A673 (cell line): Measurements from ENCODE around the gene SERPINF2. TPM values are rescaled to one million over a fixed set of nuclear protein-coding genes. Genes with fewer than 3 reads are reported as not detected.

Source experiments
- BruUV-seq: library from RNA; stranded (reverse); fragments of 400-500 nt; replicated peaks from 2 replicates; lab custom pipeline; 2021; lab: Mats Ljungman, UMichigan
- CTCF ChIA-PET: fragments of 300-600 bp; sonication (Branson Sonifier 250); formaldehyde crosslinking; loops from one replicate; lab custom pipeline; 2022; ENCODE audit warnings: antibody characterized with exemption; lab: Charles Lee
- POLR2A ChIA-PET: fragments of 300-600 bp; sonication (Branson Sonifier 250); formaldehyde crosslinking; loops from one replicate; lab custom pipeline; 2022; ENCODE audit warnings: antibody characterized with exemption; ENCODE audit not compliant: low non-redundant PET; lab: Charles Lee
- DNase-seq: peaks from one replicate; pipeline ENCODE4 v3.0.0-alpha.2; 2015; ENCODE audit warnings: low spot score
- H3K27ac ChIP-seq: fragments of 200-600 bp; sonication (generic); 2 replicates; pipeline ENCODE4 v1.5.1; 2016; ENCODE audit warnings: mixed run types, low read depth, mild to moderate bottlenecking, mixed read lengths, antibody characterized with exemption, low read length; ENCODE audit not compliant: poor library complexity, severe bottlenecking
- H3K27me3 ChIP-seq: fragments of 200-600 bp; sonication (generic); replicated peaks from 2 replicates; pipeline ENCODE4 v1.6.1; 2017; ENCODE audit warnings: mixed run types, low read depth, mild to moderate bottlenecking, mixed read lengths, antibody characterized with exemption, low read length; ENCODE audit not compliant: insufficient read depth, poor library complexity
- H3K36me3 ChIP-seq: fragments of 200-600 bp; sonication (generic); 2 replicates; pipeline ENCODE4 v1.6.1; 2016; ENCODE audit warnings: mixed run types, mild to moderate bottlenecking, mixed read lengths, antibody characterized with exemption, low read length; ENCODE audit not compliant: insufficient read depth, poor library complexity, severe bottlenecking
- H3K4me1 ChIP-seq: fragments of 200-600 bp; sonication (generic); 2 replicates; pipeline ENCODE4 v1.6.1; 2017; ENCODE audit warnings: mixed run types, mild to moderate bottlenecking, mixed read lengths, antibody characterized with exemption, low read length; ENCODE audit not compliant: insufficient read depth, poor library complexity, severe bottlenecking
- H3K4me3 ChIP-seq: fragments of 200-600 bp; sonication (generic); 2 replicates; pipeline ENCODE4 v1.5.1; 2016; ENCODE audit warnings: low read depth, mixed run types, mild to moderate bottlenecking, mixed read lengths, low read length; ENCODE audit not compliant: poor library complexity, severe bottlenecking
- H3K9me3 ChIP-seq: fragments of 200-600 bp; sonication (generic); 2 replicates; pipeline ENCODE4 v1.6.1; 2016; ENCODE audit warnings: mixed run types, low read depth, mild to moderate bottlenecking, mixed read lengths, antibody characterized with exemption, low read length; ENCODE audit not compliant: poor library complexity, severe bottlenecking
- CTCF ChIP-seq: fragments of 300-800, 200-600 bp; sonication (generic); conservative IDR thresholded peaks from 2 replicates; pipeline ENCODE4 v1.5.1; 2017; ENCODE audit warnings: low read depth, mild to moderate bottlenecking, antibody characterized with exemption, low read length, moderate library complexity, mixed read lengths
- EZH2 ChIP-seq: fragments of 200-600 bp; sonication (generic); IDR thresholded peaks from 2 replicates; pipeline ENCODE4 v1.6.1; 2017; ENCODE audit warnings: borderline replicate concordance, low read depth, mild to moderate bottlenecking, mixed read lengths, antibody characterized with exemption, low read length; ENCODE audit not compliant: poor library complexity, severe bottlenecking
- intact Hi-C: fragments of 100-400 bp; cut with micrococcal nuclease; formaldehyde crosslinking; loops from one replicate; pipeline ENCODE4 v1.10.0; 2022; ENCODE audit not compliant: unreplicated experiment
- total RNA-seq: library from RNA; stranded (reverse); gene quantifications from 2 replicates; pipeline ENCODE4 v1.2.3, GENCODE V29; 2021

The SERPINF2 gene
- total RNA-seq, 1 experiment from 2014 or later = 0.37 TPM

DNA sequence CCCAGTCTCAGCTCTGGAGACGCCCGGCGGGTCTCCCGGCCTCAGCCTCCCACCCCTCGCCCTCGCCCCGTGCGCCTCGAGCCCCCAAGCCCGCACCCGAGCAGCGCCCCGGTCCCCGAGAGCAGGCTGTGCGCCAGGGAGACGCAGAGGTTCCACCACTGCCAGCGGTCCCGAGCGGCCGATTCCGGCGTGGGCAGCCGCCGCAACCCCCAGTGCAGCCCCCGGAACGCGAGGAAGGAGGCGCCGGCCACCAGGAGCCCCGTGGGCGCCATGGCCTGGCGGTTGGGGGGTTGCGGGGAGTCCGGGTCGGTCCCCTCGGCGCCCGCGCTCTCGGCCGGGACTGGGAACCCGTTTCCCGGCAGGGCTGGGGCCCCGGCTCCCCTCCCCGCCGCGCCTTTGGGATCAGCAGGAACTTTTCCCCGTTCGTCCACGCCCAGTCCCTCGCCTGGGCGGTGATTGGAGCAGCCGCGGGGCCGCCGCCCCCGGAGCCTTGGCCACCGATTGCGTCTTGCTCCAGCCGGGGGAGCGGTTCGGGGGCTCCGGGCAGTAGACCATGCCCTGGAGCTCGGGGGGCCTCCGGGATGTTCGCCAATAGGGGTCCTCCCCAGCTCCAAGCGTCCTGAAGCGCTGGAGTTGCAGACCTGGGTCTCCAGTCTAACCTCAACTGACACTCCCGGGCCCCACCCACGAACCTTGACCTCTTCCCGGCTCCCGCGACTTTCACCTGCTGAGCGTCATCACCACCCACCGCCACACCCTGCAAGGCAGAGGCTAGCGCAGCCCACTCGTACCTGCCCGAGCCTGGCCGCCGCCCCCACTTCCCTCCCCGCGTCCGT, 32.5 kb upstream of the SERPINF2 start, which contains the start of gene TLCD2:
TLCD2 (minus strand) TSS at position 407 of the 836 bp plus-strand sequence; CDS start at position 272, 135 bp downstream.
- H3K9me3 ChIP-seq = no peaks in the 10 kb centered on the region
- POLR2A ChIA-PET = no interaction called here
- peak within 1 kb of the TSS; percentile 87 for H3K27ac ChIP-seq
- H3K27me3 ChIP-seq = no peaks in the 10 kb centered on the region
- intact Hi-C loops = loop anchor here (10.0 kb wide), 1 partner anchor 155 kb away; no protein-coding TSS in a partner anchor
- peak within 1 kb of the TSS; percentile 79 for H3K4me3 ChIP-seq
- peaks cover 6% of the 10 kb centered on the region for H3K36me3 ChIP-seq
- H3K4me1 ChIP-seq = peaks cover 27% of the 10 kb centered on the region
- CTCF ChIA-PET = no interaction called here
- DNase-seq = peak; percentile 72
- BruUV-seq = no TSS peak
- no peak for TF ChIP-seq CTCF
- TF ChIP-seq EZH2 = no peak

DNA sequence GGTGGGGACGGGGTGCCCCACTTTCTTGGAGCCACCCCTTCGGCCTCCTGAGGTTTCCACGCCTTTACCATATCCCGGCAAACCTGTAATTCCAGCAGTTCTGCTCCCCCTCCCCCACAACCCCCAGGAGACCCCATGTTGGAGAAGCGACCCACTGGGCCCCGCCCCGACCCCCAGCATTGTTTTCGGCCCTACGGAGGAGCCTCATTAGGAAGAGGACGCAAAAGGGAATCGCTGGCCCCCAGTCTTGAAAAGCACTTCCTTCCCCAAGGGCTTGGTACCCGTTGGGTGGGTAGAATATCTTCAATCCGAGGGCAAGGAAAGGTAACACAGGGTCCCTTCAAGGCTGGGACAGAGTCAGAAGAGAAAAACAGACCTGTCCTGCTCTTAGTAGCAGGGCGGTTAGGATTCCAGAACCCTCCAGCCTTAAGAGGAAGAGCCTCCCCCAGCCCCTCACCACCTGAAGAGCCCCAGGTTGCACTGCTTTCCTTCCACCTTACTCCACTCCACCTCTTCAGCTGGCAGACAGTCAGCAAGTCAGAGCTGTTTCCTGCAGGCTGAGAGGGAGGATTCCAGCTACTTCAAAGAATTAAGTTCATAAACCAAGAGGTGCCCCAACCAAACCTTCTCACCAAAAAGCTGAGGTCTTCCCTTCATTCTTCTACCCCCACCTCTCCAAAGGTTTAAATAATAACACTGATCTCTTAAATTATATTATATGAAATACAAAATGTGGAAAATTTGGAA, 31.7 kb upstream of the SERPINF2 start:
- no TSS peak for BruUV-seq
- Histone ChIP-seq H3K9me3 (no peaks in the 10 kb centered on the region), H3K36me3 (peaks cover 6% of the 10 kb centered on the region), H3K4me1 (peaks cover 27% of the 10 kb centered on the region), H3K27me3 (no peaks in the 10 kb centered on the region), H3K4me3 (peak overlapping the region; percentile 79), H3K27ac (peak overlapping the region; percentile 87)
- no peak for DNase-seq
- TF ChIP-seq CTCF (no peak), EZH2 (no peak)
- ChIA-PET POLR2A (no interaction called here), CTCF (no interaction called here)
- intact Hi-C loops = loop anchor here (10.0 kb wide), 1 partner anchor 154 kb away; no protein-coding TSS in a partner anchor

GRCh38 chr17:1711804-1712203, 30.9 kb upstream of the SERPINF2 start:
- H3K4me3 ChIP-seq = no peak overlapping the region
- CTCF ChIA-PET = no interaction called here
- no TSS peak for BruUV-seq
- no peaks in the 10 kb centered on the region for H3K9me3 ChIP-seq
- no peak for TF ChIP-seq CTCF
- no peak for TF ChIP-seq EZH2
- no peaks in the 10 kb centered on the region for H3K27me3 ChIP-seq
- no peak overlapping the region for H3K27ac ChIP-seq
- POLR2A ChIA-PET = no interaction called here
- intact Hi-C loops = loop anchor here (10.0 kb wide), 1 partner anchor 153 kb away; no protein-coding TSS in a partner anchor
- H3K4me1 ChIP-seq = peaks cover 27% of the 10 kb centered on the region
- DNase-seq = no peak
- peaks cover 6% of the 10 kb centered on the region for H3K36me3 ChIP-seq
